Muscle layer of colon (tissue), 2 donors: ENCODE data around the gene MEST.
A peak's percentile ranks its signal among the peaks of the same experiment; 100 is the strongest.
"Not testable (repeated sequence)": the region's sequence is repeated elsewhere in the genome, so short reads cannot be mapped to it uniquely, and the experiment has no call there.

Experiments used
- H3K27ac ChIP-seq: one replicate; pipeline ENCODE4 v1.7.0; 2013; ENCODE audit warnings: low read depth, mild to moderate bottlenecking, low read length, moderate library complexity
- H3K27me3 ChIP-seq, 2 donors: one replicate each; pipeline ENCODE4 v1.7.0; 2013; ENCODE audit warnings: low read length in 2 of 2, mild to moderate bottlenecking in 2 of 2; ENCODE audit not compliant: insufficient read depth in 2 of 2, control insufficient read depth in 1 of 2
- H3K36me3 ChIP-seq: one replicate; pipeline ENCODE4 v1.7.0; 2013; ENCODE audit warnings: mild to moderate bottlenecking, low read length; ENCODE audit not compliant: insufficient read depth
- H3K4me1 ChIP-seq: one replicate; pipeline ENCODE4 v1.7.0; 2013; ENCODE audit warnings: mild to moderate bottlenecking, low read length; ENCODE audit not compliant: insufficient read depth
- H3K4me3 ChIP-seq, 2 donors: one replicate each; pipeline ENCODE4 v1.7.0; 2013; ENCODE audit warnings: low read length in 2 of 2, low read depth in 1 of 2, mild to moderate bottlenecking in 1 of 2, moderate library complexity in 1 of 2
- H3K9ac ChIP-seq: one replicate; pipeline ENCODE4 v1.7.0; 2013; ENCODE audit warnings: low read length
- H3K9me3 ChIP-seq: one replicate; pipeline ENCODE4 v1.7.0; 2013; ENCODE audit warnings: mild to moderate bottlenecking, low read length
- donor health status: abdominal sarcoma.
- donor health status: Adenocarcinoma of cecum.

The MEST gene

GRCh38 chr7:130491841-130492522 is at the start of gene MEST:
Gene MEST (plus strand): TSS chr7:130492085. CDS start chr7:130492314, 229 bp downstream.
- Histone ChIP-seq H3K9ac (no peak within 1 kb of the TSS), H3K27ac (peak within 1 kb of the TSS; percentile 69), H3K27me3 (peaks cover 4 to 16% of the 10 kb centered on the region in 2 donors)

GRCh38 chr7:130442601-130443000 is 49.3 kb upstream of the MEST start:
- H3K4me1 ChIP-seq: peaks cover 14% of the 10 kb centered on the region
- no peaks in the 10 kb centered on the region for H3K36me3 ChIP-seq
- H3K4me3 ChIP-seq: no peak overlapping the region
- H3K27me3 ChIP-seq: no peaks in the 10 kb centered on the region
- H3K27ac ChIP-seq: no peak overlapping the region
- no peaks in the 10 kb centered on the region for H3K9me3 ChIP-seq
- no peak overlapping the region for H3K9ac ChIP-seq

More at GRCh38 chr7:130491841-130492522, at the start of gene MEST:
- H3K9me3 ChIP-seq: no peaks in the 10 kb centered on the region
- H3K36me3 ChIP-seq: no peaks in the 10 kb centered on the region
- H3K4me1 ChIP-seq: peaks cover 19% of the 10 kb centered on the region
- peak within 1 kb of the TSS; percentile 35 to 64 for H3K4me3 ChIP-seq

- H3K27me3 ChIP-seq: no peaks in the 10 kb centered on the region
- H3K36me3 ChIP-seq: no peaks in the 10 kb centered on the region
- peaks cover 14% of the 10 kb centered on the region for H3K4me1 ChIP-seq
- H3K27ac ChIP-seq: no peak overlapping the region
- no peaks in the 10 kb centered on the region for H3K9me3 ChIP-seq
- H3K9ac ChIP-seq: no peak overlapping the region
- no peak overlapping the region for H3K4me3 ChIP-seq
Observed at GRCh38 chr7:130444234-130444633, 47.7 kb upstream of the MEST start.

GRCh38 chr7:130444751-130445407 is 47.0 kb upstream of the MEST start:
- no peak overlapping the region for H3K9ac ChIP-seq
- H3K27me3 ChIP-seq: no peaks in the 10 kb centered on the region
- H3K9me3 ChIP-seq: no peaks in the 10 kb centered on the region
- H3K4me3 ChIP-seq: no peak overlapping the region
- peaks cover 14% of the 10 kb centered on the region for H3K4me1 ChIP-seq
- H3K27ac ChIP-seq: no peak overlapping the region
- H3K36me3 ChIP-seq: no peaks in the 10 kb centered on the region

GRCh38 chr7:130446259-130446658 is 45.6 kb upstream of the MEST start:
- Histone ChIP-seq H3K36me3 (no peaks in the 10 kb centered on the region), H3K4me1 (peaks cover 13% of the 10 kb centered on the region), H3K27me3 (no peaks in the 10 kb centered on the region), H3K4me3 (no peak overlapping the region), H3K27ac (no peak overlapping the region), H3K9ac (no peak overlapping the region), H3K9me3 (no peaks in the 10 kb centered on the region)

GRCh38 chr7:130451344-130451743 is 40.5 kb upstream of the MEST start:
- not testable (repeated sequence) for H3K9me3 ChIP-seq, H3K27me3 ChIP-seq, H3K9ac ChIP-seq, H3K27ac ChIP-seq, H3K4me1 ChIP-seq, H3K36me3 ChIP-seq, H3K4me3 ChIP-seq

- Histone ChIP-seq H3K9ac (no peak overlapping the region), H3K27ac (no peak overlapping the region), H3K4me3 (no peak overlapping the region), H3K4me1 (peaks cover 7% of the 10 kb centered on the region), H3K36me3 (no peaks in the 10 kb centered on the region), H3K9me3 (no peaks in the 10 kb centered on the region), H3K27me3 (no peaks in the 10 kb centered on the region)
Observed at GRCh38 chr7:130452951-130453350, 38.9 kb upstream of the MEST start.

GRCh38 chr7:130454959-130455358 is 36.9 kb upstream of the MEST start:
- H3K4me1 ChIP-seq: peaks cover 7% of the 10 kb centered on the region
- no peaks in the 10 kb centered on the region for H3K27me3 ChIP-seq
- H3K27ac ChIP-seq: no peak overlapping the region
- H3K9me3 ChIP-seq: no peaks in the 10 kb centered on the region
- H3K9ac ChIP-seq: no peak overlapping the region
- no peak overlapping the region for H3K4me3 ChIP-seq
- no peaks in the 10 kb centered on the region for H3K36me3 ChIP-seq

GRCh38 chr7:130458257-130458656 is 33.6 kb upstream of the MEST start:
- no peak overlapping the region for H3K4me3 ChIP-seq

GRCh38 chr7:130461272-130461671 is 30.6 kb upstream of the MEST start:
- no peaks in the 10 kb centered on the region for H3K27me3 ChIP-seq
- H3K27ac ChIP-seq: no peak overlapping the region
- H3K4me1 ChIP-seq: no peaks in the 10 kb centered on the region
- H3K9ac ChIP-seq: no peak overlapping the region
- no peak overlapping the region for H3K4me3 ChIP-seq
- no peaks in the 10 kb centered on the region for H3K36me3 ChIP-seq
- no peaks in the 10 kb centered on the region for H3K9me3 ChIP-seq

More at GRCh38 chr7:130458257-130458656, 33.6 kb upstream of the MEST start:
- no peaks in the 10 kb centered on the region for H3K27me3 ChIP-seq
- H3K36me3 ChIP-seq: no peaks in the 10 kb centered on the region
- peaks cover under 1% of the 10 kb centered on the region for H3K4me1 ChIP-seq
- no peak overlapping the region for H3K27ac ChIP-seq
- H3K9me3 ChIP-seq: no peaks in the 10 kb centered on the region
- H3K9ac ChIP-seq: no peak overlapping the region

GRCh38 chr7:130463553-130464434 is 28.1 kb upstream of the MEST start:
- H3K9me3 ChIP-seq: no peaks in the 10 kb centered on the region
- no peaks in the 10 kb centered on the region for H3K4me1 ChIP-seq
- H3K4me3 ChIP-seq: no peak overlapping the region
- no peak overlapping the region for H3K9ac ChIP-seq
- H3K36me3 ChIP-seq: no peaks in the 10 kb centered on the region
- H3K27me3 ChIP-seq: no peaks in the 10 kb centered on the region
- no peak overlapping the region for H3K27ac ChIP-seq
